Spleen (tissue), 11 donors: ENCODE data around the gene ANO1. TPM values are rescaled to one million over a fixed set of nuclear protein-coding genes. Genes with fewer than 3 reads are reported as not detected.

Source experiments
- DNase-seq: peaks from one replicate; pipeline ENCODE4 v3.0.0-alpha.2; 2020
- H3K27ac ChIP-seq, 8 donors: fragments of 200-600 bp; sonication (generic) in 7 of 8; 1 replicate in 4 of 8; 2 replicates in 4 of 8; pipeline versions ENCODE4 v1.5.0 to v1.8.0; 2016 to 2021; ENCODE audit warnings: inconsistent platforms in 4 of 8, mild to moderate bottlenecking in 4 of 8, moderate library complexity in 1 of 8
- H3K27me3 ChIP-seq, 7 donors: fragments of 200-600 bp; sonication (generic) in 6 of 7; replicated peaks in 1 of 7; 1 replicate in 4 of 7; 2 replicates in 3 of 7; pipeline versions ENCODE4 v1.5.0 to v1.8.0; 2016 to 2021; ENCODE audit warnings: inconsistent platforms in 3 of 7, mild to moderate bottlenecking in 1 of 7
- H3K36me3 ChIP-seq, 6 donors: fragments of 200-600 bp; sonication (generic) in 5 of 6; 1 replicate in 4 of 6; 2 replicates in 2 of 6; pipeline versions ENCODE4 v1.5.0 to v1.8.0; 2016 to 2021; ENCODE audit warnings: inconsistent platforms in 2 of 6
- H3K4me1 ChIP-seq, 6 donors: fragments of 200-600 bp; sonication (generic) in 5 of 6; 1 replicate in 3 of 6; 2 replicates in 3 of 6; pipeline versions ENCODE4 v1.5.0 to v1.8.0; 2016 to 2021; ENCODE audit warnings: inconsistent platforms in 3 of 6
- H3K4me3 ChIP-seq, 8 donors: fragments of 200-600 bp; sonication (generic) in 7 of 8; 1 replicate in 4 of 8; 2 replicates in 4 of 8; pipeline versions ENCODE4 v1.5.0 to v1.8.0; 2016 to 2021; ENCODE audit warnings: inconsistent platforms in 4 of 8, mild to moderate bottlenecking in 4 of 8, moderate library complexity in 2 of 8
- H3K9me3 ChIP-seq, 8 donors: fragments of 200-600 bp; sonication (generic) in 7 of 8; 1 replicate in 4 of 8; 2 replicates in 4 of 8; pipeline versions ENCODE4 v1.5.0 to v1.8.0; 2016 to 2021; ENCODE audit warnings: inconsistent platforms in 4 of 8
- CTCF ChIP-seq, 11 experiments: fragments of 200-600 bp in 7 of 11; fragments of 450-650 bp in 4 of 11; sonication (generic) in 4 of 11; IDR thresholded peaks in 8 of 11; conservative IDR thresholded peaks in 3 of 11; 1 replicate in 7 of 11; 2 replicates in 4 of 11; pipeline versions ENCODE4 v1.4.0 to v1.8.0; 2016 to 2021; ENCODE audit warnings: antibody characterized with exemption in 11 of 11, inconsistent platforms in 4 of 11, mild to moderate bottlenecking in 1 of 11
- POLR2A ChIP-seq, 3 donors: fragments of 450-650 bp; IDR thresholded peaks; one replicate each; pipeline ENCODE4 v1.5.1; 2017; ENCODE audit warnings: antibody characterized with exemption in 3 of 3, mild to moderate bottlenecking in 1 of 3
- POLR2AphosphoS5 ChIP-seq, 3 donors: sonication (generic); formaldehyde crosslinking; IDR thresholded peaks; one replicate each; pipeline ENCODE4 v1.5.1; 2017; ENCODE audit warnings: antibody characterized with exemption in 3 of 3
- WGBS, 5 donors: extraction: QIAGEN DNeasy Blood & Tissue Kit in 3 of 5; methylation state at CpG; one replicate each; pipeline versions ENCODE4 v1.1.5 to v1.1.7; 2013 to 2018; 5-methylcytosine and 5-hydroxymethylcytosine counted together
- intact Hi-C: fragments of 100-400 bp; cut with DNase I; formaldehyde crosslinking; loops from one replicate; pipeline ENCODE4 v1.15.0; 2023; ENCODE audit warnings: low total_unique reads
- polyA plus RNA-seq, 3 donors: library from polyadenylated mRNA; stranded (reverse); fragments of 200-250 nt; gene quantifications; one replicate each; pipeline ENCODE4 v1.2.1, GENCODE V29; 2013
- total RNA-seq, 7 donors: library from RNA; depleted of rRNA in 3 of 7; stranded (reverse); fragments of >200 nt in 3 of 7; fragmentation: NEBNext Ultra II Directional in 4 of 7; extraction: Animal tissue kit (Norgen Biotek cat#: 25700) in 4 of 7; gene quantifications; one replicate each; pipeline versions ENCODE4 v1.1.0 to v1.2.1, GENCODE V29; 2016 to 2021
- donor health status: healthy with polysubstance abuse.
- donor health status: DM: no; HTN: no; CAD: no; lungs with moderate emphysema.
- donor health status: DM: no; HTN: no; CAD: no.
- donor health status: Bipolar disorder and iron deficiency.
- donor health status: healthy.
- donor health status: DM: no; HTN: no; CAD: no.
- donor health status: DM: yes; HTN: yes; CAD: no.

Gene ANO1
- total and polyA plus RNA-seq, 10 donors: 0.22 to 1.2 (median 0.62) TPM

GRCh38 chr11:70038034-70038834 is 39.9 kb upstream of the ANO1 start:
- no peak overlapping the region for H3K4me3 ChIP-seq
- H3K9me3 ChIP-seq: peaks cover 0 to 57% (median 37%) of the 10 kb centered on the region in 8 donors
- H3K27me3 ChIP-seq: peaks cover 0 to 25% (median 0%) of the 10 kb centered on the region in 7 donors
- no peak overlapping the region for H3K27ac ChIP-seq
- WGBS, 5 donors: 77 to 91% (median 85%) methylated on average over 9 of the region's 9 CpGs
- H3K36me3 ChIP-seq: no peaks in the 10 kb centered on the region
- TF ChIP-seq POLR2A (IDR thresholded peaks at IDR 0.05) (no peak), POLR2AphosphoS5 (IDR thresholded peaks at IDR 0.05) (no peak), CTCF (IDR thresholded peaks at IDR 0.05 in 8 of 11, conservative IDR thresholded peaks at IDR 0.05 in 3 of 11) (no peak)
- intact Hi-C loops: no loop called here
- no peak for DNase-seq
- no peaks in the 10 kb centered on the region for H3K4me1 ChIP-seq

- 89 to 95% (median 94%) methylated on average over 11 of the region's 11 CpGs for WGBS, 5 donors
These were observed 37.7 kb upstream of the ANO1 start for GRCh38 chr11:70040452-70040851.

GRCh38 chr11:70040869-70041501 is 37.1 kb upstream of the ANO1 start:
- no peak overlapping the region for H3K27ac ChIP-seq
- H3K27me3 ChIP-seq: peaks cover 0 to 14% (median 0%) of the 10 kb centered on the region in 7 donors
- DNase-seq: no peak
- no peaks in the 10 kb centered on the region for H3K36me3 ChIP-seq
- peaks cover 0 to 72% (median 51%) of the 10 kb centered on the region in 8 donors for H3K9me3 ChIP-seq
- H3K4me3 ChIP-seq: no peak overlapping the region
- TF ChIP-seq CTCF (IDR thresholded peaks at IDR 0.05 in 8 of 11, conservative IDR thresholded peaks at IDR 0.05 in 3 of 11) (no peak), POLR2A (IDR thresholded peaks at IDR 0.05) (no peak), POLR2AphosphoS5 (IDR thresholded peaks at IDR 0.05) (no peak)
- WGBS, 5 donors: 79 to 87% (median 82%) methylated on average over 4 of the region's 4 CpGs
- no peaks in the 10 kb centered on the region for H3K4me1 ChIP-seq
- intact Hi-C loops: no loop called here

More at GRCh38 chr11:70040452-70040851, 37.7 kb upstream of the ANO1 start:
- no peak for TF ChIP-seq POLR2A (IDR thresholded peaks at IDR 0.05)
- no peak for TF ChIP-seq CTCF (IDR thresholded peaks at IDR 0.05 in 8 of 11, conservative IDR thresholded peaks at IDR 0.05 in 3 of 11)
- no peak for TF ChIP-seq POLR2AphosphoS5 (IDR thresholded peaks at IDR 0.05)
- H3K9me3 ChIP-seq: peaks cover 0 to 72% (median 51%) of the 10 kb centered on the region in 8 donors
- intact Hi-C loops: no loop called here
- no peaks in the 10 kb centered on the region for H3K36me3 ChIP-seq
- H3K27me3 ChIP-seq: peaks cover 0 to 18% (median 0%) of the 10 kb centered on the region in 7 donors
- DNase-seq: no peak
- no peak overlapping the region for H3K4me3 ChIP-seq
- H3K4me1 ChIP-seq: no peaks in the 10 kb centered on the region
- no peak overlapping the region for H3K27ac ChIP-seq

- Histone ChIP-seq H3K27ac (no peak overlapping the region), H3K4me1 (no peaks in the 10 kb centered on the region), H3K36me3 (no peaks in the 10 kb centered on the region), H3K27me3 (peaks cover 0 to 22% (median 0%) of the 10 kb centered on the region in 7 donors), H3K4me3 (no peak overlapping the region), H3K9me3 (peaks cover 0 to 59% (median 42%) of the 10 kb centered on the region in 8 donors)
- intact Hi-C loops: no loop called here
- no peak for TF ChIP-seq CTCF (IDR thresholded peaks at IDR 0.05 in 8 of 11, conservative IDR thresholded peaks at IDR 0.05 in 3 of 11)
- no peak for TF ChIP-seq POLR2AphosphoS5 (IDR thresholded peaks at IDR 0.05)
- TF ChIP-seq POLR2A (IDR thresholded peaks at IDR 0.05): no peak
- WGBS, 5 donors: 75 to 95% (median 91%) methylated on average over 1 of the region's 1 CpG
- no peak for DNase-seq
These were observed 34.6 kb upstream of the ANO1 start for GRCh38 chr11:70043482-70043881.
